Stimulated activated CD4-positive, alpha-beta T cell treated with anti-CD3 and anti-CD28 coated beads, Interleukin-2, amount 100 ng/mL, for 4 hours (primary cell): Measurements from ENCODE around the gene CASK.

ENCODE experiments used
- DNase-seq: peaks from one replicate; pipeline ENCODE4 v3.0.0-alpha.2; 2020; ENCODE audit warnings: low read depth

The CASK gene

DNA sequence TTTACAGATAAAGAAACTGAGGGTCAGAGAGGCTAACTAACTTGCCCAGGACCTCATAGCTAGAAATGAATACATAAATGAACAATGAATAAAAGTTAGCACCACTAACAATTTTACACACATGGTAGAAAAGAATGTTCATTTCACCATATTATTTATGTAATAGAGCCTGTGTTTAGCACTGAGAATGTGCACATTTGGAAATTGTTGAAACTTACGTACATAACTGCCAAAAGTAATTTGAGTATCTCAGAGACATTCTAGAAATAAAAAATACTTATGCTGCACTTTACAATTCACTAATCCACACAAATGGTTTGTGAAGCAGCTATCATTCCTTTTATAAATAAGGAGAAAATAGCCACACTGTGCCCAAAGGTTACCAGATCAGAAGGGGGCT, 9.9 kb downstream of the CASK start:
- no peak for DNase-seq

DNA sequence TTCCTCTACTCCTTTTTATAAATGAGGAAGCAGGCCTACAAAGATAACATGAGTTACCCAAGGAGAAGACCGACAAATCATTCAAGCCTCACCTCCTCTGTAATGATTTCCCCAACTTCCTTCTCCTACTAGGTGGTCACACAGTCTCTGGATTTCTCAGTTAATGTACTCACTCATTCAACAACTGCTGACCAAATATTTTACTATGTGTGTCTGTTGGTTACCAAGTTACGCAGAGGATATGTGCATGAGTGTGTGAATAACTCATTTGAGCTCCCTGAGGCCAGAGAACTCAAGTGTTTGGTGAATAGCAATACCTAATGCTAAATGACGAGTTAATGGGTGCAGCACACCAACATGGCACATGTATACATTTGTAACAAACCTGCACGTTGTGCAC, 10.4 kb downstream of the CASK start:
- DNase-seq: no peak

DNA sequence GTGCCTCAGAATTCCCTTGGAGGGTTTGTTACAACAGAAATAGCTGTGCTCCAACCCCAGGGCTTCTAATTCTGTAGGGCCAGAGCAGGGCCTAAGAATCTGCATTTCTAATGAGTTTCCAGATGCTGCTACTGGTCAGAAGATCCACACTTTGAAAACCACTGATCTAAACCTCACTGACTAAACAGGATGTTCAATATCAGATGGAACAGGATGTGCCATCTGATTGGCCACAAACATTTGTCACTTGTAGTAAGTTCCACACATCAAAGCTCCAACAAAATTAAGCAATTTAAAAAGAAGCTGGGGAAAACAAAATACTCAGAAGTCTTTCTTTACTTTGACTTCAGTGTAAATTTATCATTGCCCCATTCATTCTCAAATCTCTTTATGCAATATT, 14.3 kb downstream of the CASK start:
- no peak for DNase-seq

DNA sequence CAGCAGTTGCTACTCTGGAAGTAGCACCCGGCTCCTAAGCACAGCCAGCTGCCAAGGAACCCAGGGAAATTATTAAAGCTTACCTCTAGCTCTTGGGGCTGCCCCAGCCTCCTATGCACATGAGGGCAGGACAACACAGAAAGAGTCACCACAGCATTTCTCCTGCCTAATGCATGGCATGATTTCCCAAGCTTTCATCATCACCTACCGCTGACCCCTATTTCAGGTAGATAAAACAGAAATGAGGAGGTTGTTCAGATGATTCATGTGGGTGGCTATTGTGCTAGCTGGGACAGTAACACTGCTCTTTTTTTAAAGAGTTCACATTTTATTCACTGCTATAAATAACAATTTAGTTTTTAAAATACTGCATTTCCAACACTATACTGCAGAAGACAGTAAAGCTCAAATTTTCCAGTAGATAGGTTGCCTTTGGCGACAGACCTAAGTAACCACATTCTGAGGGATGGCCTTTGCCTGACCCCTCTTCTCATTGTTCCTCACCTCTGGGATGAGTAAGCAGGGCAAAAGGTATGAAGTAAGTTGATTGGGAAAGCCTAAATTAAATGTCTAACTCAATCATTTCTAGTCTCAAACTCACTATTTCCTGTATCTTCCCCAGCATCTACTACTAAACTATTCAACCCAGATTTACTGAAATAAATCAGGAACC, 16.7 kb downstream of the CASK start:
- no peak for DNase-seq

DNA sequence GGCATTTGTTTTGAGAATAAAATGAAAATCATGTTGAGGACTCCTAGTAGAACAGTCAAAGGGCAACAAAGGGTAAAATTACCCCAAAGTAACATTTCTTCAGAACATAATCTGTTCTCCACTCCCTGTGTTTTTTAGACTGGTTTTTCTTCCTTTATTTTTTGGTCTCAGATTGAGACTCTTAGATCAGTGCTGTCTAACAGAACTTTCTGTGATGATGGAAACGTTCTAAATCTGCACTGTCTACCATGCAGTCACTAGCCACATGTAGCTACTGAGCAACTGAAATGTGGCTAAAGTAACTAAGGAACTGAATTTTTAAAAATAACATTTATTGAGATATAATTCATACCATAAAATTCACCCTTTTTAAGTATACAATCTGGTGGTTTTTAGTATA, 19.8 kb downstream of the CASK start:
- DNase-seq: no peak

DNA sequence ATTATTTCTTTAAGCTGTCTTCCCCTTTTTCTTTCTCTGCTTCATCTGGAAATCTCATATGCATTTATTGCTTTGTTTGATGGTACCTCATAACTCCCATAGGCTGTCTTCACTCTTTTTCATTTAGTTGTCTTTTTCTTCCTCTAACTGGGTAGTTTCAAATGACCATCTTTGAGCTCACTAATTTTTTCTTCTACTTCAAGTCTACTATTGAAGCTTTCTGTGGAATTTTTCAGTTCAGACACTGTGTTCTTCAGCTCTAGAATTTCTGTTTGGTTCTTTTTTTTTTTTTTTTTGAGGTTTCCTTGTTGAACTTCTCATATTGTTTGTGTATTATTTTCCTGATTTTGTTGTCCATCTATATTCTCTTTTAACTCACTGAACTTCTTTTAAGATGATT, 23.0 kb downstream of the CASK start:
- no peak for DNase-seq

DNA sequence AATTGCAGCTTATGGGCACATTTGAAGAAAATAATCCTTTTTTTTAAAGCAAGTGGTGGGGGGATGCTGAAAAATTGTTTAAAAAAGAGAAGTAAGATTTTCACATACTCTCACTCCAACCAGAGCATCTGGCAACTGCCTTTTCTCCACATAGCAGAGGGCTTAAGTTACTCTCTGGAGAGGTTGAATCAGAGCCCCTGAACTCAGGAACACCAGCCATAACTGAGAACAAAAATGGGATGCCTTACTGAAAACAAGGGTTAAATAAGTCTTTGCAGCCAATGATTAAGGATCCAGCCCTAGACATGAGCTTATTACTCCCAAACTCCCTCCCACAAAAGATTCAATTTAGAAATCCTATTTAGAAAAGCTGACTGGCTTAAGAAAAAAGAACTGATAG, 27.5 kb downstream of the CASK start:
- no peak for DNase-seq

DNA sequence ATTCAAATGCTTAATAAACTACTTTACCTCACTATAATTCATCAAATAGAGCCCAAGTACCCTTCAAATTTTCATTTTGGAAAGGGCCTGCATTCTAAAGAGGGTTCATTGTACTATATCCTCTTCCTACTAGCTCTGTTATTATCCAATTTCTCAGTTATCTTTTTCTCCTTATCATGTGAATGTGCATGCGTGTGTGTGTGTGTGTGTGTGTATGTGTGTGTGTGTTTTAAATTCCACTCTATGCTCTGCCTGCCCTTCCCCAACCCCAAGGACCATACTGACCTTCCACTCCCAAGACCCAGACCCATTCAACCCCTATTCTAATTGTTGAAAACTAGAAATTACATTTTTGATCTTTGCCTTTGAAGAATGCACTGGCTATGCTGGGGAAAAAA, 33.3 kb downstream of the CASK start:
- DNase-seq: no peak

DNA sequence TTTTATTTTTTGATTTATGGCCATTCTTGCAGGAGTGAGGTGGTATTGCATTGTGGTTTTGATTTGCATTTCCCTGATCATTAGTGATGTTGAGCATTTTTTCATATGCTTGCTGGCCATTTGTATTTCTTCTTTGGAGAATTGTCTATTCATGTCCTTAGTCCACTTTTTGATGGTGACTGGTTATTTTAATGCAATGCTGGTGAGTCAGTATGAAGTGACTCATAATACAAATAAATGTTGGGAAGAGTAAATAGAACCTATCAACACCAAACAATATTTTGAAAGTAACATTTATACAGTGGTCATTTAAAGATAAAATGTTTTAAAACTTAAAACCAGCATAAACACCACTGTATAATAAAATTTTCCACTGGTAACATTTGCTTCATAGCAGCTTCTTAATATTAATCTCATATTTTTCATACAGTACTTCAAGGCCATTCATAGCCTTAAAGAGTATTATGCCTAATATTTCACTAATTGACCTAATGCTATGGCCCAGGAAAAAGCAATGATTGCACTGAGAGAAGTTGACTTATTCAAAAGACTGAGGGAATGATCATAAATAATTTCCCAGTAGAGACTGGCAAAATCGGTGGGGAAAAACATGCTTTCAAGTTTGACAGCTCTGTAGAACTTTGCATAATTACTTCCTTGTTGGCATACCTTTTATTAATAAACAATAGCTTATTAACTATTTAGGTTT, 33.9 kb downstream of the CASK start:
- DNase-seq: no peak

DNA sequence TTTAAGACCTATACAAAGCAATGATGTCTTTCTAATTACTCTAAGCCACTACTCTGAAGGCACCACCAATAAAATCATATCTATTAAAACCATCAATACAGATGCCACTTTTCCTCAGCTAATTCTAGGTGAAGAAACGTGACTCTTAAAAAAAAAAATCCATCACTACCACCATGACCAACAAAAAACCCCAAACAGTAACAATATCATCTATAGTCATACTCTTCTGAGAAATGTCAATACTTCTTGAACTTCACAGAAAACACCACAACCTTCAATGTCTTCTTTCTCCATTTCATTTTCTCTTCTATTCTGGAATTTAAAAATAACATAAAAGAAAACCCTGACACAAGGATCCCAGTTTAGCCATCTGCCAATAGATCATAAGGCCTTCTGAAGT, 35.7 kb downstream of the CASK start:
- DNase-seq: no peak

DNA sequence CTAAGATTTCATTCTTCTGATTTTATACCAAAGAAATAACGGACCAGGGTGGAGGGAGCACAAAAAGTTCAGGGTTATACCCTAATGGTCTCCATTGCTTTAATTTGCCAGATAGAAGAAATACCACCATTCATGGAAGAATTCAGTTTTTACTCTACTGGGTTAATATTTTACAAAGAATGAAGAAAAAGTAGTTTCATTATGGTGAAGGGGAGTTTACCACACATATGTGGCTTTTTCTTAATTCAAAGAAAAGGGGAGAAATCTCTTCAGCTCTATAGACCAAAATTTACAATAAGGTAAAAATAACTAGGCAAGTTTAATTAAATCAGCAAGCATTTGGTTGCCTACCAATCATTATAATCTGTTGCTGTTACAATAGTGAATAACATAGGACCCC, 37.6 kb downstream of the CASK start:
- DNase-seq: no peak

DNA sequence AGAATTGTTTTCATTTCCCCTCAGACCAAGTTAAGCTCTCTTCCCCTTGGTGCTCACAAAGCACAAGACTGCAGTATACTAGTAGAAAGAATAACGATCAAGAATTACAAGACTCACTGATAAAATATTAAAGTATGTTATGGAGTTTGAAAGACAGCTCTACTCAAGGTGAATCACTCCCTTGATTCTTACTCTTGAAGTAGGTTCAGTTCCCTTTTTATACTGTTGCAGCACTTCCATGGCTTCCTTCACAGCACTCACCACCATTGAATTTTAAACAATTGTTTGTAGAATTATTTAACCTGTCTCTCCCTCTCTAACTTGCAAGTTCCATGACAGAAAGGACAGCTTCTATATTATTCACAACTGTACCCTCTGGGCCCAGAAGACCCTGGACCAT, 42.2 kb downstream of the CASK start:
- no peak for DNase-seq

DNA sequence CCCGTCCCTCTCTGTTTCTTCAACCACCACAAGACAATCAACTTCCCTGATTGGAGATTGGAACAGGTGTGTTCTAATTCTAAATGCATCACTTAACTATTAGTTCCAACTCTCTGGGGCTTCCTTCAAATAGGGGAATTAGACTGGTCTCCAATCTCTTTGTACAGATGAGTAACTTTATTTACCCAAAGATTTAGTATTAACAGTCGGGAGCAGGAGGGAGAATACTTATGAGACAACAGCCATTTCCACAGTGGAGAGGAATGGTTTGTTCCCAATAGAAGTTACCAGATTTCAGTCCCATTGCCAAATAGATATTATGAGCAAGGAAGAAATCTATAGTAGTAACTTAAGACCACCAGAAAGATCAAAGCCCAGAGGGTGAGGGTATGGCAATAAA, 46.2 kb downstream of the CASK start:
- no peak for DNase-seq

DNA sequence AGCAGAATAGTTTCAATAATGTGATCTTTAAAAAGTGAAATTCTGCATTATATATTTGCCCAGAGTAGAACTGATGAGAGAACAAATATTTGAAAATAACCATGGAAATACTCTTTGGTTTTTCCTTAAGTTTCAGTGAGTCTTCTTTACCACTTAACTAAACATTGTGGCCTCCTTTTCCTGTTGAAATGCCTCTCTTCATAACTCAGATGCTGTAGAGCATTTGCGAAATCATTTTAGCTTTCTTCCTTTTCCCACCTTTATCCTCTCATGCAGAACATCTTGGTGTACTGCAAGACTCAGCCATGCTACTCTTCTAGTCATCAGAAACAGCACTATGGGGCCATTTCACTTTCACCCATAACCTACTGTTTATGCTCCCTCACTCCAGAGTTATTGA, 48.2 kb downstream of the CASK start:
- DNase-seq: no peak

DNA sequence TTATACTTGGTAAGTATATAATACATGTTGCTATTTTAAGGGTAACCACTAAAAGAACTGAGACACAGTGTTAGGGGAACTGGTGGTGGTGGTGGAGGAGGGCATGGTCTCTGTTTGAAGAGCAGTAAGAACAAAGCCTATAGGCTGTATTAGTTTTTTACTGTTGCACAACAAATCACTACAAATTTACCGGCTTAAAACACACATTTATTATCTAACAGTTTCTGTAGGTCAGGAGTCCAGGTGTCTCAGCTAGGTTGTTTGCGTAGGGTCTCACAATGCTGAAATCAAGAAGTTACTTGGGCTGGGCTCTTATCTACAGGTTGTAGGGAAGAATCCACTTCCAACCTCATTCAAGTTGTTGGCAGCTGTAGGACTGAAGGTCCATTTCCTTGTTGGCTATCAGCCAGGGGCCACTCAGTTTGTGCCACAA, 52.6 kb downstream of the CASK start:
- no peak for DNase-seq

DNA sequence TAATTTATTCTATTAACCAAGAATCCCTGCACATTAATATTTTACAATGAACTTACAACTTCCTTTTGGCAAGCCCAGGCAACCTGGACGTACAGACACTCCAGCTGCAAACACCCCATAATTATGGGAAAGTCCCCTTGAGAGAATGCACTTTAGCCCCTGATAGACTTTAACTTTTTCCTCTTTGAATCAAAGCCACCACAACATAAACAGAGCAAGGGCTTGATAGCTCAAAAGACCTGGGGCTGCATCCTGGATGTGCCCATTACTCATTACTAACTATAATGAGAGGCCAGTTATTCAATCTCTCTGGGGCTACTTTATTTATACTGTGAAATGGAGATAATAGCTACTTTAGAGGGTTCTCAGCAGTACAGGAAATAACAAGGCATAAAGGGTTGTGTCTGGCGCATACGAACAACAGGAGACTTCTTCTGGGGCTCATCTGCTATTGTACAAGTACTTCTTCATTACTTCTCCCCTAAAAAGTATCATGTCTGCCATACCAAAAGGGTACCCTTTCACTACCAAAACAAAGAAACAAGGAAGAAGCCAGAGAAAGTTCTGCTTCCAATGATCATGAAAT, 54.9 kb downstream of the CASK start:
- DNase-seq: no peak

DNA sequence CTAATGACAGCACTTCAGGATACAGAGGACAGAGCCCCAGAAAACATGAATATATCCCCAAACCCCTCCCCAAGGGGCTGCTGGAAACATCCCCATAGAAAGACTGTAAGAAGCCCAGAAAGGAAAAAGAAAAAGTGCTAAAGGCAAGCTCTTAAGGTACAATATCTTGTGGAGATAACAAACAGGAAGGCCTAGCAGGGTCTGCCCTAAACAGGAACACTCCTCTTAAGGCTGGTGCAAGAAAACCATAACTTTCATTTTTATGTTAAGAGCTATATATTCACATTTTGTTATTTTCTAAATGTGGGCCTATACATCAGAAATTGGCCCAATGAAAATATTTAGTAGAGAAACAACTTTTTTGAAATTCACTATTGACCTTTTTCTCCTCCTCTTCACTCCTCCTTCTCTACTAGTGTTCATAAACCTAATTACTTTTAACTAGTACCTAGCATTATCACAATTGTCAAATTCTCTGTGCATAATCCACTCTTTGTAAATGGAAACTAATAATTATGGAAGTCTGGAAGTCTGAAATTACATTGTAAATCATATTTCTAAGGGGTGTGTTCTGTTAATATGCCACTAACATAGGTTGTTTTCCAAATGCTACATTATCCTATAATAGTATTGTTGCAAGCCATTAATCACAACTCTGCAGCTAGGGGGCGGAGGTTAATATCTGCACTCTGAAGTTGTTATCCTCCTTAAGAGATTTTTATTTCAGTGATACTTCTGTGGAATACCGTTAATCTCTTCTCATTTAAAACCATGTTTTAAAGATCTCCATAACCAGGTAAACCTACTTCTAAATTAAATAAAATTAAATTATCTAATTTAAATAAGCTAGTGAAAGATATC, 59.8 kb downstream of the CASK start:
- no peak for DNase-seq

DNA sequence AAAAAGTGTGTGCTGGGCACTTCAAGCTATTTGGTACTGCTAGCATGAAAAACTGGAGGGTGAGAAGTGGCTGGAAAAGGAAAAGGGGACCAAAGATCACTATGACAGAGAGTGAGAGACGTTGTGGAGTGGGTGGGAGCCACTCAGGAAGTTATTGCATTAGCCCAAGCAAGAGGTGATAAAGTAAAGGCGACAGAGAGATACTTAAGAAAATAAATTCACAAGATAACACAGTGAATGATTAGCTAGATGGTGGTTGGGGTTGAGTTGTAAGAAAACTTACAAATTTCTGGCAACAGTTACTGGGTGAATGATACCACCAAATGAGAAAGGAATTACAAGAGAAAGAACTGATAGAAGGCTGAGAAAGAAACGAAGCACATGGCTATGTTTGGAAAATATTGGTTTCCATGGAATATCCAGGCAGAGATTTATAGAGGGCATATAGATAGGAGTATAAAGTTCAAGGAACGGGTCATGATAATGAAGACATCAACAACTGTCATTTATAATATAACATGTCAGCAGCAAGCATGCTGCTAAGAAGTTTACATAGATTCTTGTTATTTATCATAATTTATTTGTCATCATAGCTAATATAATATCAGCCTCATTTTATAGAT, 60.7 kb downstream of the CASK start:
- no peak for DNase-seq

DNA sequence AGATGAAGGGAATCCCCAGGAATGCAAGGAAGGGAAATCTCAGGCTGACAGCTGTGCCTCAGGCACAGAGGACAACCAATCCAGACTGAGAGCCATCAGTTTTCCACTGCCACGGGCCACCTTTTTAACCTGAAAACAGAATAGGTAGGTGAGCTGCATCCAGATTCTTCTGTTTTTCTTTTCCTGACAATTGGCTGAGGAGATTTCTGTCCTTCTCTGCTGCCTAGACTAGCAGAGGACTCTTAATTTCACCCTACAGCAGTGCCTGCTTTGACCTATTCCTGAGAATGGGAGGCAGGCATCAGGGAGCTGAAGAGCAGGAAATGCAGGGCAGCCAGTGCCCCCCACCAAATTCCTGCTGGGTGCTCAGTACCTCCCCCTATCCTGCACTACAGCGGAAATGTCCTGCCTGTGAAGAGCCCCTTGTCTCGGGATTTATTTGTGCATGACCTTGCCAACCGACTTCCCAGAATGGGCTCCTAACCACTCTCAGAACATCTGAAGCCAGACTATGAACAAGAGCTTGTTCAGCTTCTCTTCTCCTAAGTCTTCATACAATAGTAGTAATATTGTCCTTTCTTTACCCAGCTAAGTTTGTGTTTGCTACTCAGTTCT, 65.1 kb downstream of the CASK start:
- DNase-seq: no peak

DNA sequence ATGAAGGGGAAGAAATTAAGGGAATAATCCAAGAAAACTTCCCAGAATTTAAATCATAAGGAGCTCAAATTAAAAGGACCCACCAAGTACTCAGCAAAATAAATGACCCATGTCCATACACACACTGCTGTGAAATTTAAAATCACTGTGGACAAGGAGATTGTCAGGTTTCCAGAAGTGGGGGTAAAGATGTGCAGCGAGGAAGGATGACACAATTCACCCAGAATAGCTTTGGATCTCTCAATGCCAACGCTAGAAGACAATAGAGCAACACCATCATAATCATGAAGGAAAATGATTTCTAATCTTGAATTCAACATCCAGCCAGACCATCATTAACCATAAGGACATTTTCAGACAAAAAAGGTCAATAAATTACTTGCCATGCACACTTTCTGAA, 65.7 kb downstream of the CASK start:
- no peak for DNase-seq

DNA sequence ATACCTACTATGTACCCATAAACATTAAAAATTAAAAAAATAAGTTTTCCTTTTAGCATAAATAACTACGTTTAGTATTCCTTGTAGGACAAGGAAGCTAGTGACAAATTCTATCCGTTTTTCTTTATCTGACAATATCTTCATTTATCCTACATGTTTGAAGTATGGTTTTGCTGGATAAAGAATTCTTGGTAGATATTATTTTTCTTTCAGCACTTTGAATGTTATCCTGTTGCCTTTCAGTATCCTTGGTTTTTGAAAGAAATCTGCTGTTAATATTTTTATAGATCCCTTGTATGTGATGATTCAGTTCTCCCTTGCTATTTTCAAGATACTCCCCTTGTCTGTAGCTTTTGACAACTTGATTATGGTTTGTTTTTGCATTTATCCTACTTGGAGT, 76.6 kb downstream of the CASK start:
- DNase-seq: no peak
